A549 (cell line): Measurements from ENCODE around the gene RPP30. TPM values are rescaled to one million over a fixed set of nuclear protein-coding genes. Genes with fewer than 3 reads are reported as not detected.

Source experiments
- ATAC-seq, 2 experiments: fragments of 200-7000 bp in 1 of 2; fragments of >200 bp in 1 of 2; cut with Nextera tagmentation in 1 of 2; cut with Tn5 transposase in 1 of 2; 3 replicates each; pipeline versions ENCODE4 v1.8.0 to v1.9.1; 2018 to 2020; ENCODE audit warnings: mild to moderate bottlenecking in 1 of 2, moderate library complexity in 1 of 2
- CTCF ChIA-PET: fragments of 300-600 bp; sonication (Branson Sonifier 250); formaldehyde crosslinking; extraction: SDS; loops from one replicate; lab custom pipeline; 2021; ENCODE audit warnings: antibody characterized with exemption, inconsistent platforms; lab: Yijun Ruan, JAX
- POLR2A ChIA-PET: fragments of 350-600 bp; formaldehyde crosslinking; extraction: SDS; loops from one replicate; lab custom pipeline; 2021; ENCODE audit warnings: antibody characterized with exemption, inconsistent platforms; lab: Yijun Ruan, JAX
- DNase-seq, 2 experiments: peaks; one replicate each; pipeline versions ENCODE4 v3.0.0 to v3.0.0-alpha.2; 2011 to 2016; ENCODE audit warnings: low read depth in 1 of 2, low spot score in 1 of 2
- FAIRE-seq: peaks from 2 replicates; lab custom pipeline; 2011; peaks lifted over from hg19 to GRCh38; lab: Jason Lieb, UNC
- H3K27ac ChIP-seq, 2 experiments: fragments of >200 bp; sonication (Bioruptor Twin); formaldehyde crosslinking; 3 replicates each; pipeline ENCODE4 v1.5.1; 2016 to 2017
- H3K4me1 ChIP-seq: fragments of >200 bp; sonication (Bioruptor Twin); formaldehyde crosslinking; 3 replicates; pipeline ENCODE4 v1.6.1; 2016
- H3K4me2 ChIP-seq: fragments of >200 bp; sonication (Bioruptor Twin); formaldehyde crosslinking; 3 replicates; pipeline ENCODE4 v1.6.1; 2016
- H3K4me3 ChIP-seq: fragments of >200 bp; sonication (Bioruptor Twin); formaldehyde crosslinking; 3 replicates; pipeline ENCODE4 v1.5.1; 2016
- H3K9me3 ChIP-seq: fragments of >200 bp; sonication (Bioruptor Twin); formaldehyde crosslinking; 3 replicates; pipeline ENCODE4 v1.6.1; 2016
- CHD4 ChIP-seq: fragments of 200-600 bp; sonication (generic); IDR thresholded peaks from 2 replicates; pipeline ENCODE4 v1.6.1; 2016; ENCODE audit warnings: antibody characterized with exemption, mild to moderate bottlenecking, borderline replicate concordance
- EHMT2 ChIP-seq: fragments of 200-600 bp; sonication (generic); IDR thresholded peaks from 2 replicates; pipeline ENCODE4 v1.6.1; 2016; ENCODE audit warnings: antibody characterized with exemption, low read depth, mild to moderate bottlenecking, moderate library complexity
- FOSB ChIP-seq: fragments of 250-450 bp; sonication (Bioruptor Pico); IDR thresholded peaks from 2 replicates; pipeline ENCODE4 v1.5.0; 2020; ENCODE audit warnings: mild to moderate bottlenecking, moderate library complexity
- FOSL2 ChIP-seq, 2 experiments: fragments of 450-650 bp in 1 of 2; fragments of >200 bp in 1 of 2; sonication (Bioruptor Twin) in 1 of 2; formaldehyde crosslinking; IDR thresholded peaks; 2 replicates each; pipeline versions ENCODE4 v1.5.0 to v1.6.1; 2016 to 2020; ENCODE audit warnings: mild to moderate bottlenecking in 1 of 2, moderate library complexity in 1 of 2
- FOXS1 ChIP-seq: fragments of 250-450 bp; sonication (Bioruptor Pico); IDR thresholded peaks from 2 replicates; pipeline ENCODE4 v1.5.0; 2020; ENCODE audit warnings: mild to moderate bottlenecking, moderate library complexity
- GATA3 ChIP-seq: IDR thresholded peaks from 2 replicates; pipeline ENCODE4 v1.6.1; 2012; ENCODE audit warnings: borderline replicate concordance
- HDAC2 ChIP-seq: fragments of 200-600 bp; sonication (generic); IDR thresholded peaks from 2 replicates; pipeline ENCODE4 v1.6.1; 2016
- JUNB ChIP-seq: fragments of >200 bp; sonication (Bioruptor Twin); formaldehyde crosslinking; IDR thresholded peaks from 2 replicates; pipeline ENCODE4 v1.6.1; 2016
- KDM5A ChIP-seq: fragments of 200-600 bp; sonication (generic); IDR thresholded peaks from 2 replicates; pipeline ENCODE4 v1.6.1; 2016; ENCODE audit warnings: antibody characterized with exemption, mild to moderate bottlenecking
- MAFK ChIP-seq: fragments of 450-650 bp; IDR thresholded peaks from 2 replicates; pipeline ENCODE4 v1.6.1; 2014; ENCODE audit not compliant: partially characterized antibody
- MYC ChIP-seq: IDR thresholded peaks from 2 replicates; pipeline ENCODE4 v1.6.1; 2012; ENCODE audit warnings: mild to moderate bottlenecking, inconsistent platforms, low read length, improper control_type of control experiment, borderline replicate concordance
- NFE2L2 ChIP-seq: fragments of 150-350 bp; conservative IDR thresholded peaks from 2 replicates; pipeline ENCODE4 v1.6.1; 2014; ENCODE audit warnings: low read length
- NR3C1 ChIP-seq: fragments of >200 bp; sonication (Bioruptor Twin); formaldehyde crosslinking; IDR thresholded peaks from 3 replicates; pipeline ENCODE4 v1.6.1; 2017
- PHF8 ChIP-seq: fragments of 200-600 bp; sonication (generic); IDR thresholded peaks from 2 replicates; pipeline ENCODE4 v1.6.1; 2016; ENCODE audit warnings: low read depth, mild to moderate bottlenecking, antibody characterized with exemption, moderate library complexity, borderline replicate concordance
- RAD21 ChIP-seq, 2 experiments: fragments of >200 bp in 1 of 2; sonication (Bioruptor Twin) in 1 of 2; formaldehyde crosslinking in 1 of 2; IDR thresholded peaks in 1 of 2; conservative IDR thresholded peaks in 1 of 2; 2 replicates in 1 of 2; 3 replicates in 1 of 2; pipeline ENCODE4 v1.6.1; 2012 to 2018; ENCODE audit warnings: inconsistent platforms in 1 of 2
- RCOR1 ChIP-seq: fragments of 150-350 bp; IDR thresholded peaks from 2 replicates; pipeline ENCODE4 v1.6.1; 2014; ENCODE audit warnings: antibody characterized with exemption, low read length, low read depth
- REST ChIP-seq: fragments of 200-600 bp; sonication (generic); IDR thresholded peaks from 2 replicates; pipeline ENCODE4 v1.6.1; 2016; ENCODE audit warnings: antibody characterized with exemption, mild to moderate bottlenecking, moderate library complexity
- SREBF2 ChIP-seq: fragments of 450-650 bp; IDR thresholded peaks from 2 replicates; pipeline ENCODE4 v1.6.1; 2014; ENCODE audit warnings: mild to moderate bottlenecking, moderate library complexity
- ZC3H11A ChIP-seq: fragments of 450-650 bp; IDR thresholded peaks from 2 replicates; pipeline ENCODE4 v1.6.1; 2014; ENCODE audit warnings: antibody characterized with exemption, mild to moderate bottlenecking
- ZFP36 ChIP-seq: fragments of 450-650 bp; IDR thresholded peaks from 2 replicates; pipeline ENCODE4 v1.6.1; 2014; ENCODE audit warnings: borderline replicate concordance; ENCODE audit not compliant: partially characterized antibody
- ZSCAN20 ChIP-seq: fragments of 250-450 bp; sonication (Bioruptor Pico); IDR thresholded peaks from 2 replicates; pipeline ENCODE4 v1.8.0; 2022; ENCODE audit warnings: mild to moderate bottlenecking, moderate library complexity
- WGBS: methylation state at CpG from one replicate; pipeline ENCODE4 v1.1.6; 2017; ENCODE audit errors: missing lambda C conversion rate; 5-methylcytosine and 5-hydroxymethylcytosine counted together
- polyA plus RNA-seq, 4 experiments: library from polyadenylated mRNA; depleted of rRNA in 3 of 4; stranded (reverse); fragments of >200 nt; fragmentation: RNase III in 1 of 4; extraction: RNeasy Plus Mini Kit Qiagen cat#74134 plus additional on column Dnase treatment in 1 of 4; gene quantifications; 2 replicates in 3 of 4; 3 replicates in 1 of 4; pipeline ENCODE4 v1.2.3, GENCODE V29; 2011 to 2017
- TF ChIP-seq, protein P1 (sequence below): fragments of 150-350 bp; IDR thresholded peaks from 2 replicates; pipeline ENCODE4 v1.6.1; 2014; ENCODE audit warnings: low read depth, mild to moderate bottlenecking, low read length
- TF ChIP-seq, protein P2 (sequence below): fragments of 250-450 bp; sonication (Bioruptor Pico); IDR thresholded peaks from 2 replicates; pipeline ENCODE4 v1.5.0; 2020; ENCODE audit warnings: low read depth, mild to moderate bottlenecking, moderate library complexity
- TF ChIP-seq, protein P3 (sequence below): fragments of 450-650 bp; IDR thresholded peaks from 2 replicates; pipeline ENCODE4 v1.6.1; 2014; ENCODE audit warnings: antibody characterized with exemption

RPP30 gene
- polyA plus RNA-seq, 2 of the 4 experiments (the other 2 are of a cell fraction) = 54.3 to 70.9 TPM

- Histone ChIP-seq H3K4me1 (no peaks in the 10 kb centered on the region), H3K4me3 (no peak overlapping the region), H3K9me3 (peaks cover 2% of the 10 kb centered on the region; the same call in 1 of the 3 replicates), H3K4me2 (no peak overlapping the region), H3K27ac (no peak overlapping the region)
- ATAC-seq (no peak), FAIRE-seq (no peak), DNase-seq (no peak)
- 0% methylated on average over 1 of the region's 1 CpG for WGBS
- no peak for TF ChIP-seq SREBF2
- TF ChIP-seq GATA3 = no peak
- TF ChIP-seq FOXS1 (CRISPR knock-in tag) = no peak
- TF ChIP-seq ZC3H11A = no peak
- no peak for TF ChIP-seq RCOR1
- TF ChIP-seq, protein P1, sequence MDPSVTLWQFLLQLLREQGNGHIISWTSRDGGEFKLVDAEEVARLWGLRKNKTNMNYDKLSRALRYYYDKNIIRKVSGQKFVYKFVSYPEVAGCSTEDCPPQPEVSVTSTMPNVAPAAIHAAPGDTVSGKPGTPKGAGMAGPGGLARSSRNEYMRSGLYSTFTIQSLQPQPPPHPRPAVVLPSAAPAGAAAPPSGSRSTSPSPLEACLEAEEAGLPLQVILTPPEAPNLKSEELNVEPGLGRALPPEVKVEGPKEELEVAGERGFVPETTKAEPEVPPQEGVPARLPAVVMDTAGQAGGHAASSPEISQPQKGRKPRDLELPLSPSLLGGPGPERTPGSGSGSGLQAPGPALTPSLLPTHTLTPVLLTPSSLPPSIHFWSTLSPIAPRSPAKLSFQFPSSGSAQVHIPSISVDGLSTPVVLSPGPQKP = no peak
- TF ChIP-seq, protein P2, sequence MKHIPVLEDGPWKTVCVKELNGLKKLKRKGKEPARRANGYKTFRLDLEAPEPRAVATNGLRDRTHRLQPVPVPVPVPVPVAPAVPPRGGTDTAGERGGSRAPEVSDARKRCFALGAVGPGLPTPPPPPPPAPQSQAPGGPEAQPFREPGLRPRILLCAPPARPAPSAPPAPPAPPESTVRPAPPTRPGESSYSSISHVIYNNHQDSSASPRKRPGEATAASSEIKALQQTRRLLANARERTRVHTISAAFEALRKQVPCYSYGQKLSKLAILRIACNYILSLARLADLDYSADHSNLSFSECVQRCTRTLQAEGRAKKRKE = no peak
- no peak for TF ChIP-seq MYC
- POLR2A ChIA-PET = no interaction called here
- CTCF ChIA-PET = no interaction called here
Measured at GRCh38 chr10:90822508-90822907, 49.3 kb upstream of the RPP30 start.

- H3K4me2 ChIP-seq = no peak overlapping the region
- no peak for ATAC-seq
- no peak for FAIRE-seq
- H3K9me3 ChIP-seq = peaks cover 1% of the 10 kb centered on the region; the same call in 1 of the 3 replicates
- no peak overlapping the region for H3K4me3 ChIP-seq
- CTCF ChIA-PET = interaction anchor here (1.2 kb wide), 1 partner anchor 22 kb away, joined by 3 read pairs; no protein-coding TSS in a partner anchor
- TF ChIP-seq, protein P3, sequence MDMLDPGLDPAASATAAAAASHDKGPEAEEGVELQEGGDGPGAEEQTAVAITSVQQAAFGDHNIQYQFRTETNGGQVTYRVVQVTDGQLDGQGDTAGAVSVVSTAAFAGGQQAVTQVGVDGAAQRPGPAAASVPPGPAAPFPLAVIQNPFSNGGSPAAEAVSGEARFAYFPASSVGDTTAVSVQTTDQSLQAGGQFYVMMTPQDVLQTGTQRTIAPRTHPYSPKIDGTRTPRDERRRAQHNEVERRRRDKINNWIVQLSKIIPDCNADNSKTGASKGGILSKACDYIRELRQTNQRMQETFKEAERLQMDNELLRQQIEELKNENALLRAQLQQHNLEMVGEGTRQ = no peak
- TF ChIP-seq NR3C1 (no peak), REST (no peak), PHF8 (no peak), ZSCAN20 (no peak), NFE2L2 (no peak), MAFK (no peak), JUNB (no peak), FOSL2 (IDR thresholded peaks at IDR 0.05) (no peak), FOSL2 (CRISPR knock-in tag; IDR thresholded peaks at IDR 0.05) (no peak), EHMT2 (no peak), KDM5A (no peak), CHD4 (no peak), MYC (no peak), HDAC2 (no peak), RAD21 (conservative IDR thresholded peaks at IDR 0.05 in 1 of 2, IDR thresholded peaks at IDR 0.05 in 1 of 2) (no peak), ZFP36 (no peak), FOSB (CRISPR knock-in tag) (no peak)
- TF ChIP-seq, protein P2 = no peak
- POLR2A ChIA-PET = no interaction called here
- no peaks in the 10 kb centered on the region for H3K4me1 ChIP-seq
- no peak for DNase-seq
- WGBS = 51% methylated on average over 12 of the region's 17 CpGs
- no peak overlapping the region for H3K27ac ChIP-seq
Measured at GRCh38 chr10:90832111-90832510, 39.7 kb upstream of the RPP30 start.
